GM18526 (cell line): ENCODE results near the gene CDKN2B-AS1.

ENCODE experiments used
- POLR2A ChIP-seq: IDR thresholded peaks from 3 replicates; pipeline ENCODE4 v1.6.1; 2011; ENCODE audit not compliant: insufficient read length; ENCODE audit errors: extremely low read depth

Gene CDKN2B-AS1

GRCh38 chr9:22105005-22105722 is 110.6 kb downstream of the CDKN2B-AS1 start:
- no peak for TF ChIP-seq POLR2A

- no peak for TF ChIP-seq POLR2A
Observed at GRCh38 chr9:22107202-22108045, 112.8 kb downstream of the CDKN2B-AS1 start.

GRCh38 chr9:22108581-22109370 is 114.2 kb downstream of the CDKN2B-AS1 start:
- TF ChIP-seq POLR2A: no peak

- no peak for TF ChIP-seq POLR2A
Observed at GRCh38 chr9:22111176-22111953, 116.8 kb downstream of the CDKN2B-AS1 start.

- no peak for TF ChIP-seq POLR2A
Observed at GRCh38 chr9:22111954-22112247, 117.3 kb downstream of the CDKN2B-AS1 start.

- TF ChIP-seq POLR2A: no peak
Observed at GRCh38 chr9:22112870-22113821, 118.6 kb downstream of the CDKN2B-AS1 start.

- no peak for TF ChIP-seq POLR2A
Observed at GRCh38 chr9:22114956-22115355, 120.4 kb downstream of the CDKN2B-AS1 start.

GRCh38 chr9:22116758-22117157 is 122.2 kb downstream of the CDKN2B-AS1 start:
- no peak for TF ChIP-seq POLR2A

GRCh38 chr9:22117511-22118384 is 123.2 kb downstream of the CDKN2B-AS1 start:
- TF ChIP-seq POLR2A: no peak

- no peak for TF ChIP-seq POLR2A
Observed at GRCh38 chr9:22118810-22119521, 124.4 kb downstream of the CDKN2B-AS1 start.

- no peak for TF ChIP-seq POLR2A
Observed at GRCh38 chr9:22119522-22120158, 125.0 kb downstream of the CDKN2B-AS1 start.

GRCh38 chr9:22120159-22120549 is 125.6 kb downstream of the CDKN2B-AS1 start:
- no peak for TF ChIP-seq POLR2A
